ENCODE measurements around the gene GLI3.

GLI3 gene

GRCh38 chr7:41984888-41985287 lies 252.1 kb downstream of the GLI3 start:
- DNase-seq, result no peak

- DNase-seq, result no peak
These were observed 255.7 kb downstream of the GLI3 start for GRCh38 chr7:41981046-41982040.

GRCh38 chr7:41979834-41980307 lies 257.1 kb downstream of the GLI3 start:
- no peak for DNase-seq

- no peak for DNase-seq
These were observed 258.2 kb downstream of the GLI3 start for GRCh38 chr7:41978858-41979257.

- DNase-seq, result no peak
These were observed 259.3 kb downstream of the GLI3 start for GRCh38 chr7:41977661-41978060.

- DNase-seq, result no peak
These were observed 259.8 kb downstream of the GLI3 start for GRCh38 chr7:41977151-41977651.

GRCh38 chr7:41976411-41976810 lies 260.6 kb downstream of the GLI3 start:
- no peak for DNase-seq

- DNase-seq, result no peak
These were observed 261.2 kb downstream of the GLI3 start for GRCh38 chr7:41975849-41976248.

GRCh38 chr7:41974870-41975557 lies 262.0 kb downstream of the GLI3 start:
- DNase-seq, result no peak

GRCh38 chr7:41973202-41973730 lies 263.7 kb downstream of the GLI3 start:
- DNase-seq, result no peak

- DNase-seq, result no peak
These were observed 264.2 kb downstream of the GLI3 start for GRCh38 chr7:41972776-41973175.

GRCh38 chr7:41972270-41972669 lies 264.7 kb downstream of the GLI3 start:
- no peak for DNase-seq

GRCh38 chr7:41971640-41972187 lies 265.3 kb downstream of the GLI3 start:
- no peak for DNase-seq

GRCh38 chr7:41970941-41971340 lies 266.1 kb downstream of the GLI3 start:
- no peak for DNase-seq

GRCh38 chr7:41969561-41970105 lies 267.4 kb downstream of the GLI3 start:
- DNase-seq, result no peak

- DNase-seq, result no peak
These were observed 269.9 kb downstream of the GLI3 start for GRCh38 chr7:41967156-41967555.

GRCh38 chr7:41965951-41966505 lies 271.0 kb downstream of the GLI3 start:
- DNase-seq, result no peak

GRCh38 chr7:41964849-41965745 lies 271.9 kb downstream of the GLI3 start:
- no peak for DNase-seq

GRCh38 chr7:41964183-41964753 lies 272.7 kb downstream of the GLI3 start:
- DNase-seq, result no peak

- DNase-seq, result no peak
These were observed 280.3 kb downstream of the GLI3 start for GRCh38 chr7:41956705-41957104.

Data from NCI-H524 treated with DMSO at 0.1 percent for 48 hours (cell line).